ENCODE measurements around the gene KIAA0232. TPM values are rescaled to one million over a fixed set of nuclear protein-coding genes. Genes with fewer than 3 reads are reported as not detected.
A peak's percentile ranks its signal among the peaks of the same experiment; 100 is the strongest.

KIAA0232 gene
- total and polyA plus RNA-seq, 9 of the 15 experiments (the other 6 are each of a cell fraction or from before 2014, with no cell fraction given), result 3.5 to 17.4 (median 13.0) TPM

GRCh38 chr4:6754481-6755087, 27.9 kb upstream of the KIAA0232 start (continued):
- no peak for TF ChIP-seq ZBTB5 (IDR thresholded peaks at IDR 0.05)
- no peak for TF ChIP-seq BACH1 (tag; IDR thresholded peaks at IDR 0.05)
- peak; percentile 24; the same call in 1 of the 2 replicates for TF ChIP-seq NKRF (IDR thresholded peaks at IDR 0.05; ENCODE audit: borderline replicate concordance)
- no peak for TF ChIP-seq HMBOX1 (IDR thresholded peaks at IDR 0.05)
- TF ChIP-seq ZSCAN32 (CRISPR knock-in tag; IDR thresholded peaks at IDR 0.05), result no peak
- TF ChIP-seq BCOR (IDR thresholded peaks at IDR 0.05), result peak; percentile 99
- TF ChIP-seq ZNF77 (CRISPR knock-in tag; IDR thresholded peaks at IDR 0.05), result no peak
- no peak for TF ChIP-seq RERE (CRISPR knock-in tag; IDR thresholded peaks at IDR 0.05; ENCODE audit: borderline replicate concordance)
- no peak for TF ChIP-seq CBFA2T3 (IDR thresholded peaks at IDR 0.05)
- TF ChIP-seq ZNF639 (CRISPR knock-in tag; conservative IDR thresholded peaks at IDR 0.05 in 1 of 2, IDR thresholded peaks at IDR 0.05 in 1 of 2), result no peak
- TF ChIP-seq PTBP1 (IDR thresholded peaks at IDR 0.05; ENCODE audit: low read depth, low read length), result peak; percentile 73; the same call in 1 of the 2 replicates
- TF ChIP-seq RFX1 (IDR thresholded peaks at IDR 0.05), result no peak
- TF ChIP-seq HDGF (IDR thresholded peaks at IDR 0.05), result 0 out of 2 replicates have a peak, but pooled peaks have one; percentile 50
- TF ChIP-seq ADNP (tag; IDR thresholded peaks at IDR 0.05), result peak; percentile 99
- TF ChIP-seq BHLHE40 (IDR thresholded peaks at IDR 0.05; ENCODE audit: low read length), result no peak

Measured in K562 (cell line).